Measurements from ENCODE around the gene AXIN1. TPM values are rescaled to one million over a fixed set of nuclear protein-coding genes. Genes with fewer than 3 reads are reported as not detected.
A peak's percentile ranks its signal among the peaks of the same experiment; 100 is the strongest.
"Not testable (repeated sequence)": the region's sequence is repeated elsewhere in the genome, so short reads cannot be mapped to it uniquely, and the experiment has no call there.

Gene AXIN1
- total RNA-seq, 4 donors from 2014 or later = 34.3 to 38.4 (median 37.2) TPM

GRCh38 chr16:380762-381011 is 28.2 kb upstream of the AXIN1 start:
- Histone ChIP-seq H3K27me3 (no peaks in the 10 kb centered on the region), H3K4me3 (peak overlapping the region; percentile 94), H3K36me3 (peaks cover 19% of the 10 kb centered on the region), H3K4me1 (peaks cover 48% of the 10 kb centered on the region), H3K9me3 (no peaks in the 10 kb centered on the region), H3K27ac (no peak overlapping the region)
- no CpG with 5 or more reads among the region's 12 CpGs for WGBS
- no peak for DNase-seq (ENCODE audit: low spot score in 2 of 2)
- TF ChIP-seq POLR2AphosphoS5 (IDR thresholded peaks at IDR 0.05) (no peak), POLR2A (IDR thresholded peaks at IDR 0.05) (no peak), EP300 (IDR thresholded peaks at IDR 0.05) (no peak), CTCF (IDR thresholded peaks at IDR 0.05) (no peak)

GRCh38 chr16:379961-380761 is 27.6 kb upstream of the AXIN1 start:
- no peak for TF ChIP-seq POLR2AphosphoS5 (IDR thresholded peaks at IDR 0.05)
- no peak for TF ChIP-seq CTCF (IDR thresholded peaks at IDR 0.05)
- no peak for TF ChIP-seq EP300 (IDR thresholded peaks at IDR 0.05)
- TF ChIP-seq POLR2A (IDR thresholded peaks at IDR 0.05) = no peak
- H3K4me1 ChIP-seq = peaks cover 48% of the 10 kb centered on the region
- H3K36me3 ChIP-seq = peaks cover 24% of the 10 kb centered on the region
- H3K9me3 ChIP-seq = no peaks in the 10 kb centered on the region
- H3K27ac ChIP-seq = no peak overlapping the region
- WGBS = 85% methylated on average over 17 of the region's 27 CpGs
- no peaks in the 10 kb centered on the region for H3K27me3 ChIP-seq
- DNase-seq (ENCODE audit: low spot score in 2 of 2) = peak in 1 of 2 donors; percentile 59
- H3K4me3 ChIP-seq = peak overlapping the region; percentile 94

- peaks cover 48% of the 10 kb centered on the region for H3K4me1 ChIP-seq
Observed at GRCh38 chr16:379183-379960, 26.8 kb upstream of the AXIN1 start.

GRCh38 chr16:378821-379182 is 26.3 kb upstream of the AXIN1 start:
- 66% methylated on average over 5 of the region's 14 CpGs for WGBS
- H3K36me3 ChIP-seq = peaks cover 36% of the 10 kb centered on the region
- H3K27ac ChIP-seq = no peak overlapping the region
- peak in 1 of 2 donors; percentile 66 for DNase-seq (ENCODE audit: low spot score in 2 of 2)
- H3K9me3 ChIP-seq = no peaks in the 10 kb centered on the region
- TF ChIP-seq POLR2A (IDR thresholded peaks at IDR 0.05) (no peak), POLR2AphosphoS5 (IDR thresholded peaks at IDR 0.05) (no peak), CTCF (IDR thresholded peaks at IDR 0.05) (no peak), EP300 (IDR thresholded peaks at IDR 0.05) (no peak)
- peaks cover 43% of the 10 kb centered on the region for H3K4me1 ChIP-seq
- no peak overlapping the region for H3K4me3 ChIP-seq
- no peaks in the 10 kb centered on the region for H3K27me3 ChIP-seq

More at GRCh38 chr16:379183-379960, 26.8 kb upstream of the AXIN1 start:
- TF ChIP-seq EP300 (IDR thresholded peaks at IDR 0.05) = no peak
- TF ChIP-seq POLR2AphosphoS5 (IDR thresholded peaks at IDR 0.05) = no peak
- no peak for TF ChIP-seq POLR2A (IDR thresholded peaks at IDR 0.05)
- TF ChIP-seq CTCF (IDR thresholded peaks at IDR 0.05) = no peak
- no peaks in the 10 kb centered on the region for H3K9me3 ChIP-seq
- H3K36me3 ChIP-seq = peaks cover 31% of the 10 kb centered on the region
- H3K27me3 ChIP-seq = no peaks in the 10 kb centered on the region
- 80% methylated on average over 1 of the region's 16 CpGs for WGBS
- H3K4me3 ChIP-seq = no peak overlapping the region
- no peak for DNase-seq (ENCODE audit: low spot score in 2 of 2)
- no peak overlapping the region for H3K27ac ChIP-seq

GRCh38 chr16:378113-378820 is 25.7 kb upstream of the AXIN1 start:
- H3K27ac ChIP-seq, H3K9me3 ChIP-seq, H3K4me3 ChIP-seq, H3K27me3 ChIP-seq: not testable (repeated sequence)
- 92% methylated on average over 32 of the region's 36 CpGs for WGBS
- H3K4me1 ChIP-seq = peaks cover 38% of the 10 kb centered on the region
- peak in 1 of 2 donors; percentile 58 for DNase-seq (ENCODE audit: low spot score in 2 of 2)
- H3K36me3 ChIP-seq = peaks cover 42% of the 10 kb centered on the region
